ENCODE results near the gene NUP58. TPM values are rescaled to one million over a fixed set of nuclear protein-coding genes. Genes with fewer than 3 reads are reported as not detected.
"Not testable (repeated sequence)": the region's sequence is repeated elsewhere in the genome, so short reads cannot be mapped to it uniquely, and the experiment has no call there.

NUP58 gene
- total RNA-seq, 1 donor from 2014 or later: 149 TPM

- peaks cover 10% of the 10 kb centered on the region for H3K36me3 Mint-ChIP-seq (ENCODE audit: low read depth)
- intact Hi-C loops (cut with micrococcal nuclease): loop anchor here (1.0 to 10.0 kb wide), 5 partner anchors 14 to 1012 kb away; partner anchors contain the start of gene NUP58
- no peaks in the 10 kb centered on the region for H3K9me3 Mint-ChIP-seq
- peak; percentile 98 for DNase-seq
- peak within 1 kb of the TSS; percentile 91 for H3K4me3 Mint-ChIP-seq
- H3K27ac Mint-ChIP-seq: peak within 1 kb of the TSS; percentile 95
- H3K27me3 Mint-ChIP-seq: peaks cover 15% of the 10 kb centered on the region
- H3K4me1 Mint-ChIP-seq: peaks cover 28% of the 10 kb centered on the region
Measured at GRCh38 chr13:25286969-25287961, 14.2 kb upstream of the NUP58 start, which contains the start of gene MTMR6. Gene MTMR6, minus strand, starts transcription at chr13:25287488. Its CDS starts 241 bp downstream, at chr13:25287247.

- no peaks in the 10 kb centered on the region for H3K9me3 Mint-ChIP-seq
- H3K4me3 Mint-ChIP-seq: no peak overlapping the region
- no peak overlapping the region for H3K27ac Mint-ChIP-seq
- H3K36me3 Mint-ChIP-seq (ENCODE audit: low read depth): peaks cover 8% of the 10 kb centered on the region
- intact Hi-C loops (cut with micrococcal nuclease): loop anchor here (10.0 kb wide), 2 partner anchors 586 to 1014 kb away; no protein-coding TSS in a partner anchor
- DNase-seq: no peak
- H3K27me3 Mint-ChIP-seq: peaks cover 15% of the 10 kb centered on the region
- H3K4me1 Mint-ChIP-seq: peaks cover 20% of the 10 kb centered on the region
Measured at GRCh38 chr13:25288966-25289365, 12.5 kb upstream of the NUP58 start.

GRCh38 chr13:25291691-25292090, 9.7 kb upstream of the NUP58 start:
- H3K4me1 Mint-ChIP-seq: peaks cover 8% of the 10 kb centered on the region
- H3K4me3 Mint-ChIP-seq: no peak overlapping the region
- intact Hi-C loops (cut with micrococcal nuclease): no loop called here
- no peak overlapping the region for H3K27ac Mint-ChIP-seq
- DNase-seq: no peak
- no peaks in the 10 kb centered on the region for H3K9me3 Mint-ChIP-seq
- H3K36me3 Mint-ChIP-seq (ENCODE audit: low read depth): no peaks in the 10 kb centered on the region
- peaks cover 23% of the 10 kb centered on the region for H3K27me3 Mint-ChIP-seq

- no peak overlapping the region for H3K27ac Mint-ChIP-seq
- intact Hi-C loops (cut with micrococcal nuclease): no loop called here
- DNase-seq: peak; percentile 68
- no peaks in the 10 kb centered on the region for H3K9me3 Mint-ChIP-seq
- no peak overlapping the region for H3K4me3 Mint-ChIP-seq
- H3K4me1 Mint-ChIP-seq: peaks cover 8% of the 10 kb centered on the region
- no peaks in the 10 kb centered on the region for H3K36me3 Mint-ChIP-seq (ENCODE audit: low read depth)
- peaks cover 29% of the 10 kb centered on the region for H3K27me3 Mint-ChIP-seq
Measured at GRCh38 chr13:25292301-25292700, 9.1 kb upstream of the NUP58 start.

GRCh38 chr13:25295228-25295627, 6.2 kb upstream of the NUP58 start:
- no peak for DNase-seq
- Mint-ChIP-seq H3K4me3 (no peak overlapping the region), H3K9me3 (peaks cover 2% of the 10 kb centered on the region), H3K4me1 (peaks cover 5% of the 10 kb centered on the region), H3K27me3 (peaks cover 31% of the 10 kb centered on the region), H3K36me3 (ENCODE audit: low read depth) (peaks cover under 1% of the 10 kb centered on the region), H3K27ac (no peak overlapping the region)
- intact Hi-C loops (cut with micrococcal nuclease): no loop called here

GRCh38 chr13:25295701-25296100, 5.7 kb upstream of the NUP58 start:
- peaks cover 31% of the 10 kb centered on the region for H3K27me3 Mint-ChIP-seq
- no peak for DNase-seq
- no peak overlapping the region for H3K27ac Mint-ChIP-seq
- peaks cover 4% of the 10 kb centered on the region for H3K9me3 Mint-ChIP-seq
- H3K4me1 Mint-ChIP-seq: peaks cover 8% of the 10 kb centered on the region
- intact Hi-C loops (cut with micrococcal nuclease): no loop called here
- H3K4me3 Mint-ChIP-seq: no peak overlapping the region
- peaks cover 2% of the 10 kb centered on the region for H3K36me3 Mint-ChIP-seq (ENCODE audit: low read depth)

GRCh38 chr13:25300861-25301346, 521 bp upstream of the NUP58 start:
- intact Hi-C loops (cut with micrococcal nuclease): loop anchor here (1.0 to 5.0 kb wide), 3 partner anchors 14 to 921 kb away; partner anchors contain the start of genes MTMR6 and RNF6
- Mint-ChIP-seq H3K36me3 (ENCODE audit: low read depth) (peaks cover 34% of the 10 kb centered on the region), H3K4me3 (peak overlapping the region; percentile 96), H3K9me3 (peaks cover 4% of the 10 kb centered on the region), H3K4me1 (peaks cover 38% of the 10 kb centered on the region), H3K27me3 (peaks cover 22% of the 10 kb centered on the region), H3K27ac (peak overlapping the region; percentile 96)
- DNase-seq: no peak

- H3K9me3 Mint-ChIP-seq: peaks cover 4% of the 10 kb centered on the region
- intact Hi-C loops (cut with micrococcal nuclease): loop anchor here (5.0 kb wide), 1 partner anchor 920 kb away; the partner anchor contains the start of gene RNF6
- peaks cover 14% of the 10 kb centered on the region for H3K27me3 Mint-ChIP-seq
- H3K36me3 Mint-ChIP-seq (ENCODE audit: low read depth): peaks cover 39% of the 10 kb centered on the region
- H3K4me3 Mint-ChIP-seq: peak overlapping the region; percentile 96
- peaks cover 44% of the 10 kb centered on the region for H3K4me1 Mint-ChIP-seq
- peak overlapping the region; percentile 96 for H3K27ac Mint-ChIP-seq
- no peak for DNase-seq
Measured at GRCh38 chr13:25302121-25302520, 696 bp downstream of the NUP58 start.

GRCh38 chr13:25306671-25307464, 5.4 kb downstream of the NUP58 start:
- no peak for DNase-seq
- Mint-ChIP-seq H3K4me3 (no peak overlapping the region), H3K9me3 (no peaks in the 10 kb centered on the region), H3K36me3 (ENCODE audit: low read depth) (peaks cover 65% of the 10 kb centered on the region), H3K27ac (no peak overlapping the region), H3K27me3 (no peaks in the 10 kb centered on the region), H3K4me1 (peaks cover 44% of the 10 kb centered on the region)
- intact Hi-C loops (cut with micrococcal nuclease): loop anchor here (5.0 kb wide), 1 partner anchor 1955 kb away; no protein-coding TSS in a partner anchor

GRCh38 chr13:25310891-25311290, 9.5 kb downstream of the NUP58 start:
- no peaks in the 10 kb centered on the region for H3K9me3 Mint-ChIP-seq
- H3K27ac Mint-ChIP-seq: peak overlapping the region; percentile 0
- peaks cover 21% of the 10 kb centered on the region for H3K4me1 Mint-ChIP-seq
- H3K36me3 Mint-ChIP-seq (ENCODE audit: low read depth): peaks cover 58% of the 10 kb centered on the region
- DNase-seq: no peak
- H3K27me3 Mint-ChIP-seq: no peaks in the 10 kb centered on the region
- intact Hi-C loops (cut with micrococcal nuclease): no loop called here
- H3K4me3 Mint-ChIP-seq: no peak overlapping the region

- H3K9me3 Mint-ChIP-seq: not testable (repeated sequence)
Measured at GRCh38 chr13:25318946-25319345, 17.5 kb downstream of the NUP58 start.

GRCh38 chr13:25319771-25320170, 18.3 kb downstream of the NUP58 start:
- peaks cover 43% of the 10 kb centered on the region for H3K36me3 Mint-ChIP-seq (ENCODE audit: low read depth)
- no peak for DNase-seq

More at GRCh38 chr13:25318946-25319345, 17.5 kb downstream of the NUP58 start:
- H3K4me3 Mint-ChIP-seq; H3K27ac Mint-ChIP-seq; H3K4me1 Mint-ChIP-seq; intact Hi-C loops (cut with micrococcal nuclease); H3K27me3 Mint-ChIP-seq; DNase-seq: not testable (repeated sequence)
- H3K36me3 Mint-ChIP-seq (ENCODE audit: low read depth): peaks cover 44% of the 10 kb centered on the region

GRCh38 chr13:25324100-25324499, 22.7 kb downstream of the NUP58 start:
- H3K4me1 Mint-ChIP-seq: peaks cover 1% of the 10 kb centered on the region
- H3K27me3 Mint-ChIP-seq: no peaks in the 10 kb centered on the region
- H3K4me3 Mint-ChIP-seq: no peak overlapping the region
- H3K36me3 Mint-ChIP-seq (ENCODE audit: low read depth): peaks cover 37% of the 10 kb centered on the region
- intact Hi-C loops (cut with micrococcal nuclease): no loop called here
- no peak for DNase-seq
- H3K9me3 Mint-ChIP-seq: no peaks in the 10 kb centered on the region
- no peak overlapping the region for H3K27ac Mint-ChIP-seq

More at GRCh38 chr13:25319771-25320170, 18.3 kb downstream of the NUP58 start:
- Mint-ChIP-seq H3K27ac (no peak overlapping the region), H3K27me3 (no peaks in the 10 kb centered on the region), H3K4me3 (no peak overlapping the region), H3K9me3 (no peaks in the 10 kb centered on the region), H3K4me1 (peaks cover 9% of the 10 kb centered on the region)
- intact Hi-C loops (cut with micrococcal nuclease): no loop called here

Data from activated CD4-positive, alpha-beta T cell treated with anti-CD3 and anti-CD28 coated beads, Interleukin-2, amount 10 ng/mL, durations not matched to agents 24 days and 14 days (primary cell).